HG03039 (cell line): ENCODE data around the gene DYNC1H1.

Experiments
- ATAC-seq: cut with Tn5 transposase; IDR thresholded peaks from one replicate; pipeline ENCODE4 v1.9.1; 2021; ENCODE audit warnings: mild to moderate bottlenecking, moderate library complexity; ENCODE audit not compliant: unreplicated experiment

Gene DYNC1H1

DNA sequence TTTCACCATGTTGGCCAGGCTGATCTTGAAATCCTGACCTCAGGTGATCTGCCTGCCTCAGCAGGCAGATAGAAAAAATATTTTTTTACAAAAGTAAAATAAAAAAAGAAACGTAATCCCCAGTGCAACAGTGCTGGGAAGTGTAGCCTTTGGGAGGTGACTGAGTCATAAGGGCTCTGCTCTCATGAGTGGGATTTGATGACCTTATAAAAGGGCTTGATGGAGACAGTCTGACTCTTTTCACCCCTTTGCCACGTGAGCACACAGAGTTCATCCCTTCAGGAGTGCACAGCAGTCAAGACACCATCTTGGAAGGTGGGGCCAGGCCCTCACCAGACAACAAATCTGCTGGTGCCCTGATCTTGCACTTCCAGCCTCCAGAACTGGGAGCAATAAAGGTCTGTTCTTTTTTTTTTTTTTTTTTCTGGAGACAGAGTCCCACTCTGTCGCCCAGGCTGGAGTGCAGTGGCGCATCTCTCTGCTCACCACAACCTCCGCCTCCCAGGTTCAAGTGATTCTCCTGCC lies 24.7 kb upstream of the DYNC1H1 start:
- no peak for ATAC-seq

DNA sequence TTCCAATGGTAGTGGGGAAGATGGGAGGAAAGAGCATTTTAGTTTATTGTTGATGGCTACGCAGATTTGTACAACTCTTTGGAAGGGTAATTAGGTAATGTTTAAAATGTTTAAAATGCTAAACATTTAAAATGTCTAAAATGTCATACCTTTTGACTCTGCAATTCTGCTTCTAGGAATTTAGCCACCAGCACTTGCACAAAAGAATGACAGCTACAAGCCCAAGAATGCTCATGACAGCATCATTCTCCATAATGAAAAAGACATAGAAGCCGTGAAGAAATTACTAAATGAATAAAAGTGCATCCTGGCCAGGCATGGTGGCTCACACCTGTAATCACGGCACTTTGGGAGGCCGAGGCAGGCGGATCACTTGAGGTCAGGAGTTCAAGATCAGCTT lies 19.9 kb upstream of the DYNC1H1 start:
- no peak for ATAC-seq

DNA sequence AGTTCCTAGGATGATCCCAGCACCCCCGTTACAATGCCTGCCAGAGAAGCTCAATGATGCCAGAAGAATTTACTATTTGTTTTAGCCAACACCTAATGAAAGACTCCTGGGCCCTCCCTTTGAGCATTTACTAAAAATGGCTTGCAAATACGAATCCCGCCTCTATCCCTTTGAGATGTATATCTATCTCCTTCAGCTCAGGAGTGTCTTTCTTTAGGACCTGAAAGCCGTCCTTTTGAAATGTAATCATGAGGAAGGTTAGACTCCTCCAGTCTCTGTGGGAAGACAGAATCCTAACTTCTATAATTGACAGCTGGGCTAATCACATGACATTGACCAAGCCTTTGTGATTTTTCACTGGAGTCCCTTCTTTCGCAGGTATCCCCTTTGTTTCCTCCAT lies 19.2 kb upstream of the DYNC1H1 start:
- no peak for ATAC-seq

DNA sequence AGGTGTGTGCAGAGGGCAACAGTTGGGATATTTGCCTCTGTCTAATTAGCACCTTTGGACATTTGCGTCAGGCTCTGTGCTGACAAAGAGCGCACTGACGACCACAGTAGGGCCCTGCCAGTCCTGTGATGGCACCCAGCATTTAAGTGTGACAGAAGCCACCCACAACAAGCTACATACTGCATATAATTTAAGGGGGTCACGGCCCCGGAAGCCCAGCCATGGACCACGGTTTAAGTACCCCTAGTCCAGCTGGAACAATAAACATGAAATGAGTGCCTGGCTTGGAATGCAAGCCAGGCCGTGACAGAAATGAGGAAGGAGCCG lies 16.8 kb upstream of the DYNC1H1 start:
- ATAC-seq = no peak

DNA sequence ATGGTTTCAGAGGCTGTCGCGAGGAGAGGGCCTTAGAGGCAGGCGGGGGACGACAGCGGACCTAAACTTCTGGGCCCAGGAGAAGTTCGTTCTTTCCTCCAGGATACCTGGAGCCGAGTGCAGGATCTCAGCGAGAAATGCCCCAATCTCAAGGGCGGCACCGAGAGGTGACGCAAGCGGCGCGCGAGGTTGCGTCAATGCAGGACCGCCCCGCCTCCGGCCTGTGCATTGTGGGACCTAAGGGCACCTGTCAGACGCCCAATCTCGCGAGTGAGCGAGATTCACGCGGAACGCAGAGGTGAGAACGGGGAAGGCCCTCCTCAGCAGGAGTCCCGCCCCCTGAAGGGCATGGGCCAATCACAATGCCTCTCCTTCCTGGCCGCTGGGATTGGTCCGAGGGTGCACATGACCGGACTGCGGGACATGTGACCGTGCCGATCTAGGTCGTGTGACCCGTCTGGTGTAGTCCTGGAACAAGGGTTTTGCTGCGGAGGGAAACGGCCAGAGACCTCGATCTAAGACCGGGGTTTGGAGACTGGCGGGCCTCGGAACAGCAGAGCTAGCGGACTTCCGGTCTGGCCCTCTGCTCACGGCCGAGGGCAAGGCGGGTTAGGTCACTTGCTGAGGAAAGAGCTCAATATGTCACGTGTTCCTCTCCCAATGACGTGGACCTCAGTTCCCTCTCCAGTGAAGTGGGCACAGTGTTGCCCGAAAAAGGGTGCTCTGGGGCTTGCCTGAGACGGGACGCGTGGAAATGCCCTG lies 16.3 kb upstream of the DYNC1H1 start:
- peak; percentile 97 for ATAC-seq

DNA sequence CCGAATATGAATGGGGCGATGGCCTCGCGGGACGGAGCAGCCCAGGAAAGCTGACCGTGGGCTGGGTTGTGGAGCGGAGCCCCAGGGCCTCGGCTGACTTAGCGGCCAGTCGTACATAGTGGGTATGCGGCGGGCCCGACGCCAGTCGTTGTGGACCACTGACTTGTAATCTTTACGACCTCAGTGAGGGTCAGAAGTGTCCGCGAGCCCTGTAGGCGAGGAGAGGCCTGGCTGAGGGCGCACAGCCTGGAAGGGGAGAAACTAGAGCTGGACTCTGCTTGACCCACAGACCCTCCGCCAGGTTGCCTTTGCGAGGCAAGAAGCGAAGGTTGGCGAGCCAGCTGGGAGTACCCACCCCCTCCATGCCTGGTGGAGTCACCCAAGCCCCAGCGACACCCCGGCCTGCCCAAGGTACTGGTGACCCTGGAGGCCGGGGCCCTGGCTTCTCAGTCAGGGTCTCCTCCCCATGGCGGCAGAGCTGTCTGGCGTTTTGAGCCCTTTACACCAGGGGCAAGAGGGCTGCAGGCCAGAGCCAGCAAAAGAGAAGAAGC lies 15.6 kb upstream of the DYNC1H1 start:
- no peak for ATAC-seq

DNA sequence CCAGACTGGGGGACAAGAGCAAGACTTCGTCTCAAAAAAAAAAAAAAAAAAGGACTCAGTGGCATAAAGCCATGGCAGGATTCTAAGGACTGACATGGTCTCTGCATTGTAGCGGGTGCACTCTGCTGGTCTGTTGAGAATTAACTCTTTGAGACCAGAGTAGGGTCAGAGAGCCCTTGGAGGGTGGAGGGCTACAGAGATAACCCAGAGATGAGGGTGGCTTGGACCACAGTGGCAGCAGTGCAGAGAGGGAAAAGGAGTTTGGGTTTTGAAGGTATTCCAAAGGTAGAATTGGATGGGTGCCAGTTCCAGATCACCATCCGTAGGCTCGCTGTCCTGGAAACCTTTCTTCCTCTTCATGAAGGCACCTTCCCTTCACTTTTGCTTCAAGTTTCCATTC lies 14.3 kb upstream of the DYNC1H1 start:
- ATAC-seq = no peak

DNA sequence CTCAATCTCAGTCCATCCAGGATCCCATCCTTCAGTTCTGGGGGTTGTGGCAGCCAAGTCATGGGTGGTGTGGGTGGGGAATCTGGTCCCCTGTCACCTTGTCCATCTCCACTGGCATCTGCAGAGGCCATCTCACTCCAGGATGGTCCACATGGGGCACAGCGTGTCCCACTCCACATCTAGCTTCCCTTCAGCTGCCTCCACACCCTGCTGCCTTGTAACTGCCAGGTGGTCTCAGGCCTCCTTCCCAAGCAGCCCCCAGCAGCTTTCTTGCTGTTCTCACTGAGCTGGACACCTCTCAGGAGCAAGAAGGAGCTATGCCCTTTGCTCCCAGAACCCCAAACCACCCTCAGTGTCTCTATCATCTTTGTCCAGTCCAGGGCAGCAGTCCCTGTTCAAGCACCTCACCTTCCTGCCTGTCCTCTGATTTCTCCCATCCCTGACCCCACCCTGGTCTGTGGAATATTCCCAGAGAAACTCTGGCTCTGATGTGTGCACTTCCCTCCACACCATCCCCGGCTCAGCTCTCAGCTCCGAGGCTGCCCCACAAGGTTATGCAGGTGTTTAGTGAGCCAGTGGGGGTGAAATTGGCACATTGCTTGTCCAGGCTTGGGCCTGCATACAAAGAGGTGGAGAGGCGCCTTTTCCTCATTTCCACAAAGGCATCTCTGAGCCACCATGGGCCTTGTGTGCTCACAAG lies 13.7 kb upstream of the DYNC1H1 start:
- ATAC-seq = no peak

DNA sequence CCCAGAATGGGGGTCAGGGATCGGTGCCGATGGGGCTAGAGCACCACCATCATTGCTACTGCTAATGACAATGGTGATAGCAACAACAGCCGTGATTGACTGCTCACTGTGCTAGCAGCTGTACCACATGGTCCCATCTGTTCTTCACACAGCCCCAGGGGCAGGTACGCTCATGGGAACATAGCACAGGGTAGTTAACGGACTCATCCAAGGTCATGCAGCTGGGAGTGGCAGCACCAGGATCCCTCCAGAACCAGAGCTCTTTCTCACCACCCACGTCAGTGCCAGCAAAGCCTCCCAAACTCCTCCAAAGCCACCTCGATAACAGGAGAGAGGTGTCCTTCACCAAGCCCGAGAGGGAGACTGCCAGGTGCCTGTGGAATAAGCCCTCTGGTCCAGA lies 11.2 kb upstream of the DYNC1H1 start:
- no peak for ATAC-seq

DNA sequence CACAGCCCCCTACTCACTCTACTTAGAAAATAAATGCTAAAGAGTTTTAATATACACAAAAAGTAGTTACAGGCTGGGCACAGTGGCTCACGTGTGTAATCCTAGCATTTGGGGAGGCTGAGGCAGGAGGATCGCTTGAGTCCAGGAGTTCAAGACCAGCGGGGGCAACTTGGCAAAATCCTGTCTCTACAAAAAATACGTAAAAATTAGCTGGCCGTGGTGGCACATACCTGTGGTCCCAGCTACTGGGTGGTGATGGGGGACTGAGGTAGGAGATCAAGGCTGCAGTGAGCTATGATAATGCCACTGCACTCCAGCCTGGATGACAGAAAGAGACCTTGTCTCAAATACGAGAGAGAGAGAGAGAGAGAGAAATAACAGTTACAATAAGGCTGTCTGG lies 9.9 kb upstream of the DYNC1H1 start:
- no peak for ATAC-seq

DNA sequence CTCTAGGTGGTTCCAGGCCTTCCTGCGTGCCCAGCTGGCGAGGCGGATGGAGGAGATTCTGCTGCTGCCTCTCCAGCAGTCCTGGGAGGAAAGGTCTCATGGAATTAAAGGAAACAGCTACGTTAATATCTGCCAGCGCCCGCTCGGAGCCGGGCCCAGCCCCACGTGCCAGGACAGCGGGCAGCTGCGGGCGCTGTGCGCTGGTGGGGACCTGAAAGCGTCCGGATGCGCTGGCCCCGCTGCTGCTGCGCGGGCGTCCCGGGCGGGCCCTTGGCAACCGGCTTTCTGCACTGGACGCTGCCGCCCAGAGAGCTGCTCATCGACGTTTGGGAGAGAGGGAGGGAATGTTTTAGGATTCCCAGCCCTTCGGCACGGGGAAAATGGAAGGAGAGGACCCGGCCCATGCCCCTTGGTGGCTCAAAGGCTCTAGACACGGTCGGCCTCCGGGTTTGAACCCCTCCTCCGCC lies 8.6 kb upstream of the DYNC1H1 start:
- no peak for ATAC-seq

DNA sequence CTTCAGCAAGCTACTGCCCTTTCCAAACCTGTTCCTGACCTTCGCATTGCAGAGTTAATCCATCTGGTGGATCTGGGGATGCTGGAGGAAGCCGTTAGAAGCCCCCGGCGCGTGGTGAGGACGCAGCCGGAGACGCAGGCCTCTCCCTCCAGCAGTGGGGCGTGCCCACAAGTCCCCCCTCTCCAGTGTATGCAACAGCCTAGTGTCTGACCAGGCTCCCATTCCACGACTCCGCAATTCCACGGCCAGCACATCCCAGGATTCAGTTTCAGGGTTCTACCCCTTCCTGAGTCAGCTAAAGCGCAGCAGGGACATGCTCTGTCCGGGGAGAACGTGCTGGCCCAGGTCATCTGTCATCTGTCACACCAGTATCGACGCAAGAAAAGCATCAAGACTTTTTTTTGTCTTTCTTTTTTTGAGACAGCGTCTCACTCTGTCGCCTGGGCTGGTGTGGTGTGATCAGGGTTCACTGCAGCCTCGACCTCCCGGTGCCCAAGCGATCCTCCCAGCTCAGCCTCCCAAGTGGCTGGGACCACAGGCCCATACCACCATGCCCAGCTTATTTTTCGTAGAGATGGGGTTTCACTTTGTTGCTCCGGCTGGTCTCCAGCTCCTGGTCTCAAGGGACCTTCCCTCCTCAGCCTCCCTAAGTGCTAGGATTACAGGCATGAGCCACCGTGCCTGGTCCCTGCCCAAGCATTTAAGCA lies 8.0 kb upstream of the DYNC1H1 start:
- ATAC-seq = no peak

DNA sequence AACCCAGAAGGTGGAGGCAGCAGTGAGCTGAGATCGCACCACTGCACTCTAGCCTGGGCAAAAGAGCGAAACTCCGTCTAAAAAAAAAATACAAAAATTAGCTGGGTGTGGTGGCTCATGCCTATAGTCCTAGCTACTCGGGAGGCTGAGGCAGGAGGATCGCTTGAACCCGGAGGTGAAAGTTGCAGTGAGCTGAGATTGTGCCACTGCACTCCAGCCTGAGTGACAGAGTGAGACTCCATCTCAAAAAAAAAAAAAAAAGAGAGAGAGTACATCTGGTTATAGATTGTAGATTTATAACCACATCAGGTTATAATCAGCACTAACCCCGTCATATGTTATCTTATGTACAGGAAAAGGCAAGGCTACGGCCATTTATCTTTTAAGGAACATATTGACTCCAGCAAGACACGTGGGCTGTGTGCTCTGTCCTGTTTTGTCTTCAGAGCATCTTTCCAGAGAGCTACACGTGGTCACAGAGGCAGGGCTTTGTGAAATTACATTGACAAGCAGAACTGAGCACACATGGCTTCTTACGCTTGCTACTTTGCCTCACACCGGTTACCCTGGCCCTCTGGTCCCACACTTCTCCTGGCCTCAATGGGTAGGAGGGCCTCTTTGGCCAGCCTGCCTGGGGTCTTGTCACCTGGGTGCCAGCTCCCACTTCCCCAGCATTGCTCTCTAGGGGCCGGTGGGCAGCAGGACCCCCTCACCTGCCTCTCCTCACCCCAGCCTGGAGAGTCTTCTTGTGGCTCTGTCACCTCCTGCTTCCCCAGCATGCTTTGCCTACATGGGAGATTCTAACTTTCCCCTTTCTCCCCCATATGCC lies 6.8 kb upstream of the DYNC1H1 start:
- no peak for ATAC-seq

DNA sequence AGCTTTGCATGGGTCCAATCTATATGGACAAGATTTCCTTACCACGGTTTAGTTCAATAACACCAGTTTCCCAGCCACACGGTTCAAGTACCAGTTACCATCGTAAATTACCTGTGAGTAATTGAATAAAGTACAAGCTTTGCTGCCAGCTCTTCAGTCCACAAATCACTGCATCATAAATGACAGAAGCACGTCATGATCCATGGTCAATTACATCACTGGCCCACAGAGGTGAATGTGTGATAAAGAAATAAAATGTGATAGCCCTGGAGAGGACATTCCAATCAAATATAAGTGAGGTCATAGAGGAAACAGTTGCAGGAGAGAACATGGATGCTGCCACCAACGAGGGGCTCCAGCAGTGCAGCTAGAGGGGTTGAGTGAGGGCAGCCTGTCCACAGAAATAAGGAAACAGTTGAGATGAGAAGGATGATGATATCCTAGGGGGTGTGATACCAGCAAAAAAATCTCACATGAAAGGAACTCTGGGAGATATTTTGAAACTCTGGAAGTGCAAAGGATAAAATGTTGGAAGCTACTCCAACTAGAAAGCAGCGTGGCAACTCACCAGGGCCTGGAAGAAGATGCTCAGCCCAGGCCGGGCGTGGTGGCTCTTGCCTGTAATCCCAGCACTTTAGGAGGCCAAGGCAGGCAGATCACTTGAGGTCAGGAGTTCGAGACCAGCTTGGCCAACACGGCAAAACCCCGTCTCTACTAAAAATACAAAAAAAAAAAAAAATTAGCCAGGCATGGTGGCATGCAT lies 5.8 kb upstream of the DYNC1H1 start:
- ATAC-seq = no peak

DNA sequence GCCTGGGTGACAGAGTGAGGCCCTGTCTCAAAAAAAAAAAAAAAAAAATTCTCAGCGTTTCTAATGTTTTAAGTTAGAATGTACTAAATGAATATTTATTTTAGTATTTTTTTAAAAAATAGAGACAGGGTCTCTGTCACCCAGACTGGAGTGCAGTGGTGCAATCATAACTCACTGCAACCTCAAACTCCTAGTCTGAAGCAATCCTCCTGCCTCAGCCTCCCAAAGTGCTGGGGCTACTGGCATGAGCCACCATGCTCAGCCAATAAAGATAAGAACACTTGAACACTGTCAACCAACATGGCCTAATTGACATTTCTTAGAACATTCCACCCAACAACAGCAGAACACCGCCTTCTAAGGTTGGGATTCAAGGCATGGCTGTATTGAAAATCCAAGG lies 5.1 kb upstream of the DYNC1H1 start:
- ATAC-seq = no peak

DNA sequence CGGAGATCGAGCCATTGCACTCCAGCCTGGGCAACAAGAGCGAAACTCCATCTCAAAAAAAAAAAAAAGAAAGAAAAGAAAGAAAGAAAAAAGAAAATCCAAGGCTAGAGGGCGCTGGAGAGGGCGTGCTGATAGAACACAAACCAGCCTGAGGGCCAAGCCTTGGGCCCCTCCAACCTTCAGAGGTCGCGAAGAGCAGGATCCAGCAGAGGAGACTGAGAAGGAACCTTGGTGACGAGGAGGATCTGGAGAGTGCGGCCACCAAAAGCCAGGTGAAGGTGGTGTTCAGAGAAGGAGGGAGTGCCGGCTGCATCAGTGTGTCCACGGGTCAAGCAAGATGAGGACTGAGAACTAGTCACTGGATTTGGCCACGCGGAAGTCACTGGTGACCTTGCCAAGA lies 4.1 kb upstream of the DYNC1H1 start:
- ATAC-seq = no peak

DNA sequence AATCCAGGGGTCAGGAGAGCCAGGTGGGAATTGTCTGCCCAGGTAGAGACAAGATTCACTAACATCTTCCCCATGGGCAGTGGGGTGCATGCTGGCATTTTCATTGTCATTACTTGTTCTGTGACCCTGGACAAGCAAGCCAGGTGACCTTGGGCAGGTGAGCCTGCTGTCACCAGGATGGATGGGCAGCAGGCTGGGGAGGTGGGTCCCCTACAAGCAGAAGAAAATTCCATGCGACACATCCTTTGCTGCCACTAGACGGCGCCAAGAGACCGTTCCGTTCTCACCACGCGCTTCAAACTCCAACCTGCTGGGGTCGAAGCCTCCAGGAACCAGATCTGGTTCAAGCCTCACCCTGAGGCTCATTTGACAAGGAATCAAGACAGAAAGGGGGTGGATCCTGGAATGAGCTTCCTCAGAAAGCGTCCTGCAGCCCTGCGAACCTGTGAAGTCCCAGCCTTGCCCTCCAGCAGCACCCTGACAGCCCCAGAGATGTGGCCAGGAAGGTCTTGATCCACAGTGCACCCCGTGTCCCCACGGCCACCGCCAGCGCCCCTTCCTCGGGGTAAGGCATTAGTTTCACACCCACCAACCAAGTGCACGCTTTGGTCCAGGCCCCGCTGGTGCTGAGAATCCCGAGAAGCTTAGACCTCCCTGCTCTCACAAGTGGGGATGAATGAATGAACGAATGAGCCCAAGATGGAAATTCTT lies 3.2 kb upstream of the DYNC1H1 start:
- ATAC-seq = no peak

DNA sequence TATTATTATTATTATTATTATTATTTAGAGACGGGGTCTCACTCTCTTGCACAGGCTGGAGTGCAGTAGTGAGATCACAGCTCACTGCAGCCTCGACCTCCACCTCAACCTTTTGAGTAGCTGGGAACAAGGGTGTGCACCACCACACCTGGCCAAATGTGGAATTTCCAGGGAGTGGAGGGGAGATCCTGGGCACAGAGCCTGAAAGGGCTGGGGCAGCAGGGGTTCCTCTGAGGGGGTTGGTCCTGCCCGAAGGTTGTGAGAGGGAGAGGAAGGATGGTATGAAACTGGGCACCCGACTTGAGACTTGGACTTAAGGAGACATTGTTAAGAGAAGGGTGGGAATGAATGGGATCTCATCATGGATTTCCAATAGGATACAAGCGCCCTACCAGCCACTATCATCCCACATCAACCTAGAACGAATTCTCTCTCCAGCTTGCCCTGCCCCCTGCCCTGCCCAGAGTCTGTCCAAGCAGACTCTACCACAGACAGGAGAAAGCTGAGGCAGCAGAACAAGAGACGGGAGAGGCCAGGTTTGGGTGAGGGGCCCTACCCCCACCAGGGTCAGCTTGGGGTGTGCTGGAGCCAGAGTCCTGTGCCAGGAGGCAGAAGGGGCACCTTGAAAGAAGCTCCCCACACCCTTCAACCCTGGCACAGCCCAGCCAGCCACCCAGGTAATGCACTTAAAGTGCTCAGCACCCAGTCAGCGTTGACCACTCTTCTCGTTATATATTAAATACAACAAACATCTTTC lies 2.4 kb upstream of the DYNC1H1 start:
- ATAC-seq = no peak

DNA sequence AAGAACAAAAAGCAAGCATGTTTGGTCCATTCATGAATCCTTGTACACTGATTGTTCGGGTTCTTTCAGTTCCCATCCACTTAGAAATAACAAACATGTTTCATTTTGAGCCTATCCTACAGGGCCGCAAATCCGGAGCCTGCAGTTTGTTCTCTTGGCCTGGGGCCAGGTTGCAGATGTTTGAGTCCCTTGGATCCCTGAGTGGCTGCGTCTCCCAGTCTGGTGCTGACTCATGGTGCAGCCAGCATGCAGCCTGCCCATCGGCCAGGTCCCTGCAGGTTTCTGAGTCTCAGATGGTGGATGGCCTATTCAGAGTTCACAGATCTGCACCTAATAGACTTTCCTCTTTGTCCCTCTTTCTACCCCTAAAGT lies 1.9 kb upstream of the DYNC1H1 start:
- ATAC-seq = no peak
